ENCODE data around the gene ANKRD17.

The ANKRD17 gene

GRCh38 chr4:73051625-73052024 lies 207.0 kb downstream of the ANKRD17 start:
- DNase-seq (ENCODE audit: low read depth) = no peak

GRCh38 chr4:73045879-73046278 lies 212.7 kb downstream of the ANKRD17 start:
- no peak for DNase-seq (ENCODE audit: low read depth)

- DNase-seq (ENCODE audit: low read depth) = no peak
These were observed 221.5 kb downstream of the ANKRD17 start for GRCh38 chr4:73037057-73037456.

- DNase-seq (ENCODE audit: low read depth) = no peak
These were observed 222.5 kb downstream of the ANKRD17 start for GRCh38 chr4:73036123-73036522.

GRCh38 chr4:73034896-73035295 lies 223.7 kb downstream of the ANKRD17 start:
- DNase-seq (ENCODE audit: low read depth) = no peak

GRCh38 chr4:73028621-73029020 lies 230.0 kb downstream of the ANKRD17 start:
- DNase-seq (ENCODE audit: low read depth) = no peak

Measured in stimulated activated CD8-positive, alpha-beta memory T cell treated with anti-CD3 and anti-CD28 coated beads, Interleukin-7, amount 100 ng/mL, for 24 hours (primary cell).